SU-DHL-6 (cell line): ENCODE measurements around the gene SDC1.

Source experiments
- EZH2phosphoT487 ChIP-seq: fragments of 200-600 bp; sonication (generic), shearing (Covaris generic); conservative IDR thresholded peaks from 2 replicates; pipeline ENCODE4 v1.6.1; 2018; ENCODE audit warnings: mild to moderate bottlenecking, antibody characterized with exemption, low read length, moderate library complexity, mixed read lengths
- TF ChIP-seq, protein P1 (sequence below): fragments of 200-600 bp; sonication (generic); IDR thresholded peaks from one replicate; pipeline ENCODE4 v1.5.1; 2017; ENCODE audit warnings: antibody characterized with exemption, mild to moderate bottlenecking, low read length, moderate library complexity; ENCODE audit not compliant: insufficient read depth, poor library complexity, severe bottlenecking

DNA sequence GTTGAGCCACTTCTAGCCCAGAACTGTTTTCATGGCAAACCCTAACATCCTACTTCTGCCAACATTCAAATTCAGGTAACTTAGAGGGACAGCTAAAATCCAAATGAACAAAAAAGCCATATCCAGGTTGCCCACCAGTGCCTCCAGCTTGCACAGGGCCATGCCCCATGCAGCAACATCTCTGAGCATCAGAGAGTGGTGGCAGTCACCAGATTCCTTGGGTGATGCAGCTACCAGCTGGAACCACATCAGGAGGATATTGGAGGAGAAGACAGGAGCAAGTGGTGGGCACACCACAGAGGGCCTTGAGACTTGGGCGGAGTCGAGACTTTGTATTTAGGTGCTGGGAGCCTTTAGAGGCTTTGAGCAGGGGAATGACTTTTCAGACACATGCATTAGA is 50.5 kb downstream of the SDC1 start:
- TF ChIP-seq, protein P1, sequence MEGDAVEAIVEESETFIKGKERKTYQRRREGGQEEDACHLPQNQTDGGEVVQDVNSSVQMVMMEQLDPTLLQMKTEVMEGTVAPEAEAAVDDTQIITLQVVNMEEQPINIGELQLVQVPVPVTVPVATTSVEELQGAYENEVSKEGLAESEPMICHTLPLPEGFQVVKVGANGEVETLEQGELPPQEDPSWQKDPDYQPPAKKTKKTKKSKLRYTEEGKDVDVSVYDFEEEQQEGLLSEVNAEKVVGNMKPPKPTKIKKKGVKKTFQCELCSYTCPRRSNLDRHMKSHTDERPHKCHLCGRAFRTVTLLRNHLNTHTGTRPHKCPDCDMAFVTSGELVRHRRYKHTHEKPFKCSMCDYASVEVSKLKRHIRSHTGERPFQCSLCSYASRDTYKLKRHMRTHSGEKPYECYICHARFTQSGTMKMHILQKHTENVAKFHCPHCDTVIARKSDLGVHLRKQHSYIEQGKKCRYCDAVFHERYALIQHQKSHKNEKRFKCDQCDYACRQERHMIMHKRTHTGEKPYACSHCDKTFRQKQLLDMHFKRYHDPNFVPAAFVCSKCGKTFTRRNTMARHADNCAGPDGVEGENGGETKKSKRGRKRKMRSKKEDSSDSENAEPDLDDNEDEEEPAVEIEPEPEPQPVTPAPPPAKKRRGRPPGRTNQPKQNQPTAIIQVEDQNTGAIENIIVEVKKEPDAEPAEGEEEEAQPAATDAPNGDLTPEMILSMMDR, result no peak
- TF ChIP-seq EZH2phosphoT487, result no peak
